ENCODE measurements around the gene SCAPER.

SCAPER gene

GRCh38 chr15:76398317-76399104 lies 506.6 kb downstream of the SCAPER start:
- DNase-seq = no peak

- no peak for DNase-seq
Observed at GRCh38 chr15:76393614-76394013, 511.5 kb downstream of the SCAPER start.

GRCh38 chr15:76391847-76392246 lies 513.3 kb downstream of the SCAPER start:
- no peak for DNase-seq

GRCh38 chr15:76391309-76391708 lies 513.8 kb downstream of the SCAPER start:
- no peak for DNase-seq

GRCh38 chr15:76390571-76390970 lies 514.6 kb downstream of the SCAPER start:
- no peak for DNase-seq

GRCh38 chr15:76386926-76387325 lies 518.2 kb downstream of the SCAPER start:
- DNase-seq = no peak

- DNase-seq = no peak
Observed at GRCh38 chr15:76386178-76386577, 519.0 kb downstream of the SCAPER start.

- no peak for DNase-seq
Observed at GRCh38 chr15:76384409-76384808, 520.7 kb downstream of the SCAPER start.

- no peak for DNase-seq
Observed at GRCh38 chr15:76382987-76383728, 522.0 kb downstream of the SCAPER start.

GRCh38 chr15:76381366-76381765 lies 523.8 kb downstream of the SCAPER start:
- peak in 1 of 14 donors; percentile 58 for DNase-seq

GRCh38 chr15:76380249-76380648 lies 524.9 kb downstream of the SCAPER start:
- no peak for DNase-seq

- no peak for DNase-seq
Observed at GRCh38 chr15:76378691-76379090, 526.4 kb downstream of the SCAPER start.

- DNase-seq = no peak
Observed at GRCh38 chr15:76377751-76378150, 527.4 kb downstream of the SCAPER start.

- DNase-seq = no peak
Observed at GRCh38 chr15:76377217-76377616, 527.9 kb downstream of the SCAPER start.

- no peak for DNase-seq
Observed at GRCh38 chr15:76376816-76377215, 528.3 kb downstream of the SCAPER start.

GRCh38 chr15:76376029-76376428 lies 529.1 kb downstream of the SCAPER start:
- DNase-seq = no peak

- DNase-seq = no peak
Observed at GRCh38 chr15:76368122-76368621, 537.0 kb downstream of the SCAPER start.

GRCh38 chr15:76366714-76367113 lies 538.4 kb downstream of the SCAPER start:
- DNase-seq = no peak

- no peak for DNase-seq
Observed at GRCh38 chr15:76363251-76363650, 541.9 kb downstream of the SCAPER start.

- DNase-seq = no peak
Observed at GRCh38 chr15:76360416-76360815, 544.7 kb downstream of the SCAPER start.

- no peak for DNase-seq
Observed at GRCh38 chr15:76359152-76359551, 546.0 kb downstream of the SCAPER start.

GRCh38 chr15:76358453-76358852 lies 546.7 kb downstream of the SCAPER start:
- DNase-seq = no peak

- DNase-seq = no peak
Observed at GRCh38 chr15:76354823-76355440, 550.2 kb downstream of the SCAPER start.
